MM.1S (cell line): Measurements from ENCODE around the gene PRKCH.
"Not testable (repeated sequence)": the region's sequence is repeated elsewhere in the genome, so short reads cannot be mapped to it uniquely, and the experiment has no call there.

Source experiments
- DNase-seq: peaks from one replicate; pipeline ENCODE4 v3.0.0-alpha.2; 2015
- H2AFZ ChIP-seq: fragments of 300-600 bp; sonication (generic); 2 replicates; pipeline ENCODE4 v1.6.0; 2016; ENCODE audit warnings: antibody characterized with exemption, low read length
- H3F3A ChIP-seq: fragments of 300-600 bp; sonication (generic); 2 replicates; pipeline ENCODE4 v1.6.1; 2016; ENCODE audit warnings: mild to moderate bottlenecking, antibody characterized with exemption, low read length, moderate library complexity, mixed read lengths; ENCODE audit not compliant: insufficient read depth
- H3K27ac ChIP-seq: fragments of 300-600 bp; sonication (generic); 2 replicates; pipeline ENCODE4 v1.5.1; 2016; ENCODE audit warnings: mild to moderate bottlenecking, low read length
- H3K27me3 ChIP-seq: fragments of 300-600 bp; sonication (generic); replicated peaks from 2 replicates; pipeline ENCODE4 v1.6.0; 2016; ENCODE audit warnings: low read length; ENCODE audit not compliant: insufficient read depth
- H3K36me3 ChIP-seq: fragments of 300-600 bp; sonication (generic); replicated peaks from 2 replicates; pipeline ENCODE4 v1.6.1; 2016; ENCODE audit warnings: mild to moderate bottlenecking, low read length, mixed read lengths; ENCODE audit not compliant: insufficient read depth
- H3K4me1 ChIP-seq: fragments of 300-600 bp; sonication (generic); 2 replicates; pipeline ENCODE4 v1.6.1; 2016; ENCODE audit warnings: low read length, mixed read lengths
- H3K4me2 ChIP-seq: fragments of 300-600 bp; sonication (generic); 2 replicates; pipeline ENCODE4 v1.6.0; 2016; ENCODE audit warnings: low read depth, low read length
- H3K4me3 ChIP-seq: fragments of 300-600 bp; sonication (generic); 2 replicates; pipeline ENCODE4 v1.5.1; 2016; ENCODE audit warnings: low read length, mixed read lengths
- H3K79me2 ChIP-seq: fragments of 300-600 bp; sonication (generic); 2 replicates; pipeline ENCODE4 v1.6.1; 2016; ENCODE audit warnings: mixed run types, low read length, mixed read lengths
- H3K9ac ChIP-seq: fragments of 300-600 bp; sonication (generic); 2 replicates; pipeline ENCODE4 v1.6.1; 2016; ENCODE audit warnings: low read length, mixed read lengths
- H3K9me2 ChIP-seq: fragments of 300-600 bp; sonication (generic); replicated peaks from 2 replicates; pipeline ENCODE4 v1.6.1; 2016; ENCODE audit warnings: mild to moderate bottlenecking, low read length, mixed read lengths; ENCODE audit not compliant: insufficient read depth
- H3K9me3 ChIP-seq: fragments of 300-600 bp; sonication (generic); replicated peaks from 2 replicates; pipeline ENCODE4 v1.6.1; 2016; ENCODE audit warnings: mild to moderate bottlenecking, low read length, mixed read lengths; ENCODE audit not compliant: insufficient read depth
- H4K20me1 ChIP-seq: fragments of 300-600 bp; sonication (generic); 2 replicates; pipeline ENCODE4 v1.6.1; 2016; ENCODE audit warnings: mild to moderate bottlenecking, low read length, moderate library complexity, mixed read lengths; ENCODE audit not compliant: insufficient read depth
- EZH2 ChIP-seq: fragments of 300-600 bp; sonication (generic); optimal IDR thresholded peaks from 2 replicates; pipeline ENCODE3; 2017; ENCODE audit warnings: low read depth, mild to moderate bottlenecking, antibody characterized with exemption, low read length, mixed read lengths
- EZH2phosphoT487 ChIP-seq: fragments of 300-600 bp; sonication (generic); IDR thresholded peaks from 2 replicates; pipeline ENCODE4 v1.6.1; 2018; ENCODE audit warnings: antibody characterized with exemption, low read length
- TF ChIP-seq, protein P1 (sequence below): fragments of 300-600 bp; sonication (generic); IDR thresholded peaks from 2 replicates; pipeline ENCODE4 v1.5.1; 2016; ENCODE audit warnings: antibody characterized with exemption, low read length, mixed read lengths

Gene PRKCH

DNA sequence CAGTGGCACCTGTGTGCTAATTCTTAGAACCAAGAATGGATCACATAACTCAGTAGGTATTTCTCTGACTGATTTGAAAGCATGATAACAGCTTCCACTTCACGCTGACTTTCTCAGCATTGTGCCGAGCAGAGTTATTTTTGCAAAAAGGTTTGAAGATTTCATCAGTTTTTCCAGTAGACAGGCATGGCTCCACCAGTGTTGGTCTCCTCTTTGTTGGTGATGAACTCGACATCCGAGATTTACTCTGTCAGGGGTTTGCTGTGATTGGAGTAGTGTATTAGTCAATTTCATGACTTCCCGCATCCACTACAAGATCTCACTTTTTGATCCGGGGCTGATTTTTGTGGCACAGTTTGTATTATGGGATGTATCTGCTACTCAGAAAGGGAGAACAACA is 85.3 kb downstream of the PRKCH start:
- no peaks in the 10 kb centered on the region for H3K36me3 ChIP-seq
- TF ChIP-seq EZH2phosphoT487 (no peak), EZH2 (no peak)
- TF ChIP-seq, protein P1, sequence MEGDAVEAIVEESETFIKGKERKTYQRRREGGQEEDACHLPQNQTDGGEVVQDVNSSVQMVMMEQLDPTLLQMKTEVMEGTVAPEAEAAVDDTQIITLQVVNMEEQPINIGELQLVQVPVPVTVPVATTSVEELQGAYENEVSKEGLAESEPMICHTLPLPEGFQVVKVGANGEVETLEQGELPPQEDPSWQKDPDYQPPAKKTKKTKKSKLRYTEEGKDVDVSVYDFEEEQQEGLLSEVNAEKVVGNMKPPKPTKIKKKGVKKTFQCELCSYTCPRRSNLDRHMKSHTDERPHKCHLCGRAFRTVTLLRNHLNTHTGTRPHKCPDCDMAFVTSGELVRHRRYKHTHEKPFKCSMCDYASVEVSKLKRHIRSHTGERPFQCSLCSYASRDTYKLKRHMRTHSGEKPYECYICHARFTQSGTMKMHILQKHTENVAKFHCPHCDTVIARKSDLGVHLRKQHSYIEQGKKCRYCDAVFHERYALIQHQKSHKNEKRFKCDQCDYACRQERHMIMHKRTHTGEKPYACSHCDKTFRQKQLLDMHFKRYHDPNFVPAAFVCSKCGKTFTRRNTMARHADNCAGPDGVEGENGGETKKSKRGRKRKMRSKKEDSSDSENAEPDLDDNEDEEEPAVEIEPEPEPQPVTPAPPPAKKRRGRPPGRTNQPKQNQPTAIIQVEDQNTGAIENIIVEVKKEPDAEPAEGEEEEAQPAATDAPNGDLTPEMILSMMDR = no peak
- H3K9me2 ChIP-seq = no peaks in the 10 kb centered on the region
- no peaks in the 10 kb centered on the region for H4K20me1 ChIP-seq
- H3K4me1 ChIP-seq = no peaks in the 10 kb centered on the region
- H3K4me2 ChIP-seq = no peak overlapping the region
- no peak overlapping the region for H3K9ac ChIP-seq
- H3K27me3 ChIP-seq = no peaks in the 10 kb centered on the region
- H2AFZ ChIP-seq = no peak overlapping the region
- no peak overlapping the region for H3K4me3 ChIP-seq
- no peak overlapping the region for H3K27ac ChIP-seq
- DNase-seq = no peak
- no peaks in the 10 kb centered on the region for H3K9me3 ChIP-seq
- no peaks in the 10 kb centered on the region for H3K79me2 ChIP-seq
- H3F3A ChIP-seq = no peaks in the 10 kb centered on the region

GRCh38 chr14:61408498-61408897 is 87.1 kb downstream of the PRKCH start:
- no peaks in the 10 kb centered on the region for H4K20me1 ChIP-seq
- H3K4me3 ChIP-seq = no peak overlapping the region
- H3K4me2 ChIP-seq = no peak overlapping the region
- H3K27ac ChIP-seq = no peak overlapping the region
- no peaks in the 10 kb centered on the region for H3K27me3 ChIP-seq
- H3K9ac ChIP-seq = no peak overlapping the region
- H3K9me3 ChIP-seq = no peaks in the 10 kb centered on the region
- H3F3A ChIP-seq = no peaks in the 10 kb centered on the region
- no peaks in the 10 kb centered on the region for H3K79me2 ChIP-seq
- no peak for TF ChIP-seq EZH2phosphoT487
- TF ChIP-seq, protein P1 = no peak
- no peak for TF ChIP-seq EZH2
- no peak overlapping the region for H2AFZ ChIP-seq
- H3K9me2 ChIP-seq = no peaks in the 10 kb centered on the region
- DNase-seq = no peak
- H3K4me1 ChIP-seq = no peaks in the 10 kb centered on the region
- no peaks in the 10 kb centered on the region for H3K36me3 ChIP-seq

- Histone ChIP-seq H3K4me2 (no peak overlapping the region), H3K9me3 (no peaks in the 10 kb centered on the region), H3K36me3 (no peaks in the 10 kb centered on the region), H3K27me3 (no peaks in the 10 kb centered on the region), H3K9ac (no peak overlapping the region), H2AFZ (no peak overlapping the region), H3K27ac (no peak overlapping the region), H3F3A (no peaks in the 10 kb centered on the region), H3K4me1 (no peaks in the 10 kb centered on the region), H4K20me1 (no peaks in the 10 kb centered on the region), H3K9me2 (no peaks in the 10 kb centered on the region), H3K79me2 (no peaks in the 10 kb centered on the region), H3K4me3 (no peak overlapping the region)
- DNase-seq = no peak
- TF ChIP-seq EZH2phosphoT487 (no peak), EZH2 (no peak)
- TF ChIP-seq, protein P1 = no peak
These were observed 88.4 kb downstream of the PRKCH start for GRCh38 chr14:61409782-61410181.

DNA sequence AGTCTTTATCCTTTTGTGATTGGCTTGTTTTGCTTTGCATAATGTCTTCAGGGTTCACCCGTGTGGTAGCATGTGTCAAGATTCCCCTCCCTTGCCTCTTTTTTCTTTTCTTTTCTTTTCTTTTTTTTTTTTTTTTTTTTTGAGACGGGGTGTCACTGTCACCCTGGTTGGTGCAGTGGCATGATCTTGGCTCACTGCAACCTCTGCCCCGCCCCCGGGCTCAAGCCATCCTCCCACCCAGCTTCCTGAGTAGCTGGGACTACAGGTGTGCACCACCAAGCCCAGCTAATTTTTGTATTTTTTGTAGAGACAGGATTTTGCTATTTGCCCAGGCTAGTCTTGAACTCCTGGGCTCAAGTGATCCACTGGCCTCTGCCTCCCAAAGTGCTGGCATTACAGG is 94.6 kb downstream of the PRKCH start:
- H3K9me3 ChIP-seq, H2AFZ ChIP-seq, DNase-seq, H3K36me3 ChIP-seq, H3K79me2 ChIP-seq, H3K27ac ChIP-seq, H3F3A ChIP-seq, H3K27me3 ChIP-seq, H3K4me1 ChIP-seq, H3K9ac ChIP-seq, H3K9me2 ChIP-seq, H3K4me3 ChIP-seq, H3K4me2 ChIP-seq, H4K20me1 ChIP-seq: not testable (repeated sequence)
